Measurements from ENCODE around the gene EPYC. TPM values are rescaled to one million over a fixed set of nuclear protein-coding genes. Genes with fewer than 3 reads are reported as not detected.

Gene EPYC
- total and polyA plus RNA-seq, 10 of the 15 experiments (the other 5 are each of a cell fraction or from before 2014, with no cell fraction given), result not detected

DNA sequence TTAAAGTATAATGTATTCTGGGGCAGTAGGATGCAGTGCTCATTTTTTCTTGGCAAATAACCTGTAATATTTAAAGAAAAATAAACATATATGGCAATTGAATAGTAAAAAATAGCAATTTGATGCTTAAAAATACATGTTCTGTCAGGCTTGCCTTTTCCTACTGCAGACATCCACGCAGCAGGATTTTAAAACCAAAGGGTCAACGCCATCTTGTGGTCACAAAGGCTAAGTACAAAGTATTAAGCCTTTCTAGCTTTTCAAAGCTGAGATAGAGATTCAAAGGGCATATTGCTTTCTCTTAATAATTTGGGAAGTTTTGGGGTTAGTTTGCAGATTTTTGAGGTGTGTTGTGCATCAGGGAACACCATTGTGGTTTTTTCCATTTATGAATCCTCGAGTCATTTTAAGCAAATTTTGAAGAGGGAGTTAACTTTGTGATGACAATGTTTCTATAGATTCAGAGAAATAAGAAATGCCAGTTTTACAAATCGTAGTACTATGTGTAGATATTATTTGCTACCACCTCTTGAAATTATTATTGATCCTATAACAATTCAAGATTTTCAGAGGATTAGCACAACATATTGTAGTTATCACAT lies 45.1 kb downstream of the EPYC start (continued):
- TF ChIP-seq, protein P1, sequence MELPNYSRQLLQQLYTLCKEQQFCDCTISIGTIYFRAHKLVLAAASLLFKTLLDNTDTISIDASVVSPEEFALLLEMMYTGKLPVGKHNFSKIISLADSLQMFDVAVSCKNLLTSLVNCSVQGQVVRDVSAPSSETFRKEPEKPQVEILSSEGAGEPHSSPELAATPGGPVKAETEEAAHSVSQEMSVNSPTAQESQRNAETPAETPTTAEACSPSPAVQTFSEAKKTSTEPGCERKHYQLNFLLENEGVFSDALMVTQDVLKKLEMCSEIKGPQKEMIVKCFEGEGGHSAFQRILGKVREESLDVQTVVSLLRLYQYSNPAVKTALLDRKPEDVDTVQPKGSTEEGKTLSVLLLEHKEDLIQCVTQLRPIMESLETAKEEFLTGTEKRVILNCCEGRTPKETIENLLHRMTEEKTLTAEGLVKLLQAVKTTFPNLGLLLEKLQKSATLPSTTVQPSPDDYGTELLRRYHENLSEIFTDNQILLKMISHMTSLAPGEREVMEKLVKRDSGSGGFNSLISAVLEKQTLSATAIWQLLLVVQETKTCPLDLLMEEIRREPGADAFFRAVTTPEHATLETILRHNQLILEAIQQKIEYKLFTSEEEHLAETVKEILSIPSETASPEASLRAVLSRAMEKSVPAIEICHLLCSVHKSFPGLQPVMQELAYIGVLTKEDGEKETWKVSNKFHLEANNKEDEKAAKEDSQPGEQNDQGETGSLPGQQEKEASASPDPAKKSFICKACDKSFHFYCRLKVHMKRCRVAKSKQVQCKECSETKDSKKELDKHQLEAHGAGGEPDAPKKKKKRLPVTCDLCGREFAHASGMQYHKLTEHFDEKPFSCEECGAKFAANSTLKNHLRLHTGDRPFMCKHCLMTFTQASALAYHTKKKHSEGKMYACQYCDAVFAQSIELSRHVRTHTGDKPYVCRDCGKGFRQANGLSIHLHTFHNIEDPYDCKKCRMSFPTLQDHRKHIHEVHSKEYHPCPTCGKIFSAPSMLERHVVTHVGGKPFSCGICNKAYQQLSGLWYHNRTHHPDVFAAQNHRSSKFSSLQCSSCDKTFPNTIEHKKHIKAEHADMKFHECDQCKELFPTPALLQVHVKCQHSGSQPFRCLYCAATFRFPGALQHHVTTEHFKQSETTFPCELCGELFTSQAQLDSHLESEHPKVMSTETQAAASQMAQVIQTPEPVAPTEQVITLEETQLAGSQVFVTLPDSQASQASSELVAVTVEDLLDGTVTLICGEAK (IDR thresholded peaks at IDR 0.05; ENCODE audit: borderline replicate concordance), result no peak
- TF ChIP-seq CHD2 (IDR thresholded peaks at IDR 0.05; ENCODE audit: borderline replicate concordance, low read depth, low read length) (no peak), RBBP5 (conservative IDR thresholded peaks at IDR 0.05) (no peak), NFXL1 (IDR thresholded peaks at IDR 0.05; ENCODE audit: borderline replicate concordance) (no peak), SREBF2 (IDR thresholded peaks at IDR 0.05; ENCODE audit: low read length) (no peak), POLR2AphosphoS5 (IDR thresholded peaks at IDR 0.05; ENCODE audit: low read length) (no peak), RUNX3 (IDR thresholded peaks at IDR 0.05; ENCODE audit: low read length) (peak; percentile 45), YY1 (IDR thresholded peaks at IDR 0.05; ENCODE audit: low read depth, low read length) (no peak), CBFB (IDR thresholded peaks at IDR 0.05; ENCODE audit: low read depth) (no peak), FOS (IDR thresholded peaks at IDR 0.05; ENCODE audit: borderline replicate concordance, extremely low read depth, insufficient read length) (no peak), RFX5 (IDR thresholded peaks at IDR 0.05; ENCODE audit: low read depth, low read length) (no peak), BACH1 (IDR thresholded peaks at IDR 0.05; ENCODE audit: borderline replicate concordance) (no peak), ZBED1 (IDR thresholded peaks at IDR 0.05; ENCODE audit: borderline replicate concordance) (no peak), RB1 (IDR thresholded peaks at IDR 0.05; ENCODE audit: borderline replicate concordance) (no peak), SIN3A (IDR thresholded peaks at IDR 0.05; ENCODE audit: low read depth, low read length) (no peak), SUZ12 (IDR thresholded peaks at IDR 0.05; ENCODE audit: unreplicated experiment) (no peak), RAD21 (IDR thresholded peaks at IDR 0.05; ENCODE audit: insufficient read depth, low read depth, low read length) (peak; percentile 60), MXI1 (IDR thresholded peaks at IDR 0.05; ENCODE audit: low read depth, low read length) (no peak)
- TF ChIP-seq, protein P2, sequence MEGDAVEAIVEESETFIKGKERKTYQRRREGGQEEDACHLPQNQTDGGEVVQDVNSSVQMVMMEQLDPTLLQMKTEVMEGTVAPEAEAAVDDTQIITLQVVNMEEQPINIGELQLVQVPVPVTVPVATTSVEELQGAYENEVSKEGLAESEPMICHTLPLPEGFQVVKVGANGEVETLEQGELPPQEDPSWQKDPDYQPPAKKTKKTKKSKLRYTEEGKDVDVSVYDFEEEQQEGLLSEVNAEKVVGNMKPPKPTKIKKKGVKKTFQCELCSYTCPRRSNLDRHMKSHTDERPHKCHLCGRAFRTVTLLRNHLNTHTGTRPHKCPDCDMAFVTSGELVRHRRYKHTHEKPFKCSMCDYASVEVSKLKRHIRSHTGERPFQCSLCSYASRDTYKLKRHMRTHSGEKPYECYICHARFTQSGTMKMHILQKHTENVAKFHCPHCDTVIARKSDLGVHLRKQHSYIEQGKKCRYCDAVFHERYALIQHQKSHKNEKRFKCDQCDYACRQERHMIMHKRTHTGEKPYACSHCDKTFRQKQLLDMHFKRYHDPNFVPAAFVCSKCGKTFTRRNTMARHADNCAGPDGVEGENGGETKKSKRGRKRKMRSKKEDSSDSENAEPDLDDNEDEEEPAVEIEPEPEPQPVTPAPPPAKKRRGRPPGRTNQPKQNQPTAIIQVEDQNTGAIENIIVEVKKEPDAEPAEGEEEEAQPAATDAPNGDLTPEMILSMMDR (IDR thresholded peaks at IDR 0.05 in 2 of 3, conservative IDR thresholded peaks at IDR 0.05 in 1 of 3; ENCODE audit: control insufficient read depth in 2 of 3, extremely low read depth in 1 of 3, insufficient read depth in 1 of 3, low read depth in 3 of 3, low read length in 3 of 3), result peak; percentile 66 to 71 (median 69)
- TF ChIP-seq, protein P3, sequence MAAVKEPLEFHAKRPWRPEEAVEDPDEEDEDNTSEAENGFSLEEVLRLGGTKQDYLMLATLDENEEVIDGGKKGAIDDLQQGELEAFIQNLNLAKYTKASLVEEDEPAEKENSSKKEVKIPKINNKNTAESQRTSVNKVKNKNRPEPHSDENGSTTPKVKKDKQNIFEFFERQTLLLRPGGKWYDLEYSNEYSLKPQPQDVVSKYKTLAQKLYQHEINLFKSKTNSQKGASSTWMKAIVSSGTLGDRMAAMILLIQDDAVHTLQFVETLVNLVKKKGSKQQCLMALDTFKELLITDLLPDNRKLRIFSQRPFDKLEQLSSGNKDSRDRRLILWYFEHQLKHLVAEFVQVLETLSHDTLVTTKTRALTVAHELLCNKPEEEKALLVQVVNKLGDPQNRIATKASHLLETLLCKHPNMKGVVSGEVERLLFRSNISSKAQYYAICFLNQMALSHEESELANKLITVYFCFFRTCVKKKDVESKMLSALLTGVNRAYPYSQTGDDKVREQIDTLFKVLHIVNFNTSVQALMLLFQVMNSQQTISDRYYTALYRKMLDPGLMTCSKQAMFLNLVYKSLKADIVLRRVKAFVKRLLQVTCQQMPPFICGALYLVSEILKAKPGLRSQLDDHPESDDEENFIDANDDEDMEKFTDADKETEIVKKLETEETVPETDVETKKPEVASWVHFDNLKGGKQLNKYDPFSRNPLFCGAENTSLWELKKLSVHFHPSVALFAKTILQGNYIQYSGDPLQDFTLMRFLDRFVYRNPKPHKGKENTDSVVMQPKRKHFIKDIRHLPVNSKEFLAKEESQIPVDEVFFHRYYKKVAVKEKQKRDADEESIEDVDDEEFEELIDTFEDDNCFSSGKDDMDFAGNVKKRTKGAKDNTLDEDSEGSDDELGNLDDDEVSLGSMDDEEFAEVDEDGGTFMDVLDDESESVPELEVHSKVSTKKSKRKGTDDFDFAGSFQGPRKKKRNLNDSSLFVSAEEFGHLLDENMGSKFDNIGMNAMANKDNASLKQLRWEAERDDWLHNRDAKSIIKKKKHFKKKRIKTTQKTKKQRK (IDR thresholded peaks at IDR 0.05; ENCODE audit: low read depth, low read length), result no peak
